Breast epithelium (tissue), 4 donors: Measurements from ENCODE around the gene CREB3L2. TPM values are rescaled to one million over a fixed set of nuclear protein-coding genes. Genes with fewer than 3 reads are reported as not detected.

Source experiments
- DNase-seq, 2 donors: peaks; one replicate each; pipeline ENCODE4 v3.0.0-alpha.2; 2019; ENCODE audit warnings: low spot score in 2 of 2
- H3K27ac ChIP-seq, 2 donors: fragments of 200-600 bp; sonication (generic) in 1 of 2; one replicate each; pipeline ENCODE4 v1.5.1; 2016 to 2019; ENCODE audit warnings: mild to moderate bottlenecking in 1 of 2
- H3K27me3 ChIP-seq, 2 donors: fragments of 200-600 bp; sonication (generic) in 1 of 2; one replicate each; pipeline versions ENCODE4 v1.5.1 to v1.6.0; 2017 to 2019; ENCODE audit warnings: control low read depth in 1 of 2, mild to moderate bottlenecking in 1 of 2
- H3K36me3 ChIP-seq: fragments of 200-600 bp; one replicate; pipeline ENCODE4 v1.5.1; 2019
- H3K4me1 ChIP-seq, 2 donors: fragments of 200-600 bp; sonication (generic); one replicate each; pipeline ENCODE4 v1.5.1; 2016 to 2019; ENCODE audit warnings: control low read depth in 1 of 2
- H3K4me3 ChIP-seq, 3 donors: fragments of 200-600 bp; sonication (generic); 1 replicate in 2 of 3; 2 replicates in 1 of 3; pipeline ENCODE4 v1.5.1; 2016 to 2019; ENCODE audit warnings: mild to moderate bottlenecking in 3 of 3, moderate library complexity in 2 of 3
- H3K9me3 ChIP-seq, 2 donors: fragments of 200-600 bp; sonication (generic) in 1 of 2; one replicate each; pipeline ENCODE4 v1.5.1; 2016 to 2019; ENCODE audit warnings: control low read depth in 1 of 2
- CTCF ChIP-seq, 3 donors: fragments of 450-650 bp; IDR thresholded peaks; one replicate each; pipeline ENCODE4 v1.5.1; 2016 to 2017; ENCODE audit warnings: antibody characterized with exemption in 3 of 3, mild to moderate bottlenecking in 3 of 3, moderate library complexity in 3 of 3
- POLR2A ChIP-seq: fragments of 450-650 bp; IDR thresholded peaks from one replicate; pipeline ENCODE4 v1.6.1; 2016; ENCODE audit warnings: antibody characterized with exemption, mild to moderate bottlenecking, moderate library complexity
- POLR2AphosphoS5 ChIP-seq, 3 donors: sonication (generic); formaldehyde crosslinking; IDR thresholded peaks; one replicate each; pipeline ENCODE4 v1.6.1; 2017; ENCODE audit warnings: antibody characterized with exemption in 3 of 3
- intact Hi-C: fragments of 100-400 bp; cut with DNase I; formaldehyde crosslinking; loops from one replicate; pipeline ENCODE4 v1.15.1; 2023; ENCODE audit warnings: low total_unique reads
- total RNA-seq, 3 donors: library from RNA; depleted of rRNA; stranded (reverse); fragments of >200 nt; gene quantifications; one replicate each; pipeline ENCODE4 v1.1.0, GENCODE V29; 2016

CREB3L2 gene
- total RNA-seq, 3 donors from 2014 or later: 23.0 to 46.5 (median 40.5) TPM

DNA sequence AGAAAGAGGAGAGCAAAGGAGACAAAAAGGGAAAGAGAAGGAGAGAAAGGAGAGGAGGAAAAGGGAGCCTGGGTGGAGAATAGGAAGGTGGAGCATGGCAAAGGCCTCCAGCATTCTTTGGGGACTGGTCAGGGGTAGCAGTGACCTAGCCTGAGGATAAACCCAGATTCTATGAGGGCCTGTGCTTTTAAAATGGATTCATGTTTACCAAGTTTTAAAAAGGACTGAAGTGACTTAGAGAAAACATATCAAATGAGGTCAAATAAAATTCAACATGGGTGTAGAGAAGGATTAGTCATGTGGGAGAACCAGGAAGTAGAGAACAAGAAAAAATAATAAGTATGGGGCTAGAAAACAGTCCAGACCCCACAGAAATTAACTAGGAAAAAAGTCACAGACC lies 20.7 kb downstream of the CREB3L2 start:
- no peaks in the 10 kb centered on the region for H3K27me3 ChIP-seq
- no peaks in the 10 kb centered on the region for H3K36me3 ChIP-seq
- TF ChIP-seq POLR2AphosphoS5 (IDR thresholded peaks at IDR 0.05): no peak
- TF ChIP-seq POLR2A: no peak
- no peak for TF ChIP-seq CTCF (IDR thresholded peaks at IDR 0.05)
- no peak overlapping the region for H3K4me3 ChIP-seq
- peaks cover 30 to 37% of the 10 kb centered on the region in 2 donors for H3K4me1 ChIP-seq
- peak overlapping the region; percentile 83 to 90 for H3K27ac ChIP-seq
- no peak for DNase-seq
- intact Hi-C loops: no loop called here
- H3K9me3 ChIP-seq: no peaks in the 10 kb centered on the region

DNA sequence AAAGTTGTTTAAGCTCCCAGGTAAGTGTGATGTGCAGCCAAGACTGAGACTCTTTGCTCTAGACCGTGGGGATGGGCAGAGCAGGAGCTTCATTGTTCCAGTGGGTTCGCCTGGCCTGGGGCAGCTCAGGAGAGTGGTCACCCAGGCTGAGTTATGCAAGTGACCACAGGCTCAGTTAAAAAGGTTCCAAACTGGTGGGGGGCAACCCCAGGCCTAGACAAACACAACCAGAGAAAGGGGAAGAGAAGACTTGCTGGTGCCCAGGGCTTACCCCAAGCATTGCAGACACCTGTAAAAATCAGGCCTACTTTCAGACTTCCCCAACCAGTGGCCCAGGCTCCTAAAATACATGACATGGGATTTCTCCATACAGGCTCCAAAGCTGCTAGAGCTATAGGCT lies 21.6 kb downstream of the CREB3L2 start:
- H3K9me3 ChIP-seq: no peaks in the 10 kb centered on the region
- H3K4me1 ChIP-seq: peaks cover 27 to 29% of the 10 kb centered on the region in 2 donors
- no peaks in the 10 kb centered on the region for H3K27me3 ChIP-seq
- no peaks in the 10 kb centered on the region for H3K36me3 ChIP-seq
- intact Hi-C loops: no loop called here
- H3K4me3 ChIP-seq: no peak overlapping the region
- no peak for TF ChIP-seq POLR2A
- TF ChIP-seq CTCF (IDR thresholded peaks at IDR 0.05): no peak
- TF ChIP-seq POLR2AphosphoS5 (IDR thresholded peaks at IDR 0.05): no peak
- no peak for DNase-seq
- H3K27ac ChIP-seq: peak overlapping the region; percentile 83 to 90

DNA sequence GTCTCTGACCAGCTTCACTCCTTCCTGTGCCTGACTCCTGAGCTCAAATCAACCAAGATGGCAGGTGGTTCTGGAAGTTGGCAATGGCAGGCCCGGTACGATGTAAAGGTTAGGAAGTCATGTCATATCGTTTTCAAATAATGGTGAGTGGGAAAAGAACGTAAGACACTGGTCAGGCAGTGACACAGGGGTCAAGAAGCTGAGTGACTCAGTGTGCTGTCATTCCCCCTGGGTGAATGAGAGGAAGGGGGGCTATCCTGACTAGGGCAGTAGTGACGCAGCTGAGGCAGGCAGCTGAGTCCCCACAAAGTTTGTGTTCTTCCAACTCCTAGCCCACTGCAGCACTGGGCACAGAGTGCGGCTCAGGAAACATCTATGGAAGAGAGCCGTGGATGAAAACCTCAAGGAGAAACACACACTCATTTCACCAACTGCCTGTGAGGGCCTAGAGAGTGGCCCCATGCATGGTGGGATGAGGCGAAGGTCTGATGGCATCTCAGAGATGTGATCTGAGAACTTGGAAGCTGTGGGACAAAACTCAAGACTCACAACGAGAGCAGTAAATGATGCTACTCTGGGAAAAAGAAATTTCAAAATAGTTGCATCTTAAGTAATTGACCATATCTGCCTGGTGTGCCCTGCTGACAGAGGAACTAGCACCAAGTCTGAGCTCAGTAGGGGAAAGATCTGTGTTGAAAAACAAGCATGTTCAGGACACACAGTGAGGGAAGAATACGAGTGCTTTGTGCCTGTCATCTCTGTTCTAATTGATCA lies 23.2 kb downstream of the CREB3L2 start:
- intact Hi-C loops: no loop called here
- no peak for DNase-seq
- Histone ChIP-seq H3K4me1 (peaks cover 15 to 30% of the 10 kb centered on the region in 2 donors), H3K9me3 (no peaks in the 10 kb centered on the region), H3K27me3 (no peaks in the 10 kb centered on the region), H3K27ac (peak overlapping the region; percentile 83 to 90), H3K36me3 (no peaks in the 10 kb centered on the region), H3K4me3 (no peak overlapping the region)
- TF ChIP-seq POLR2A (no peak), POLR2AphosphoS5 (IDR thresholded peaks at IDR 0.05) (peak in 2 of 3 donors; percentile 50 to 86), CTCF (IDR thresholded peaks at IDR 0.05) (no peak)

DNA sequence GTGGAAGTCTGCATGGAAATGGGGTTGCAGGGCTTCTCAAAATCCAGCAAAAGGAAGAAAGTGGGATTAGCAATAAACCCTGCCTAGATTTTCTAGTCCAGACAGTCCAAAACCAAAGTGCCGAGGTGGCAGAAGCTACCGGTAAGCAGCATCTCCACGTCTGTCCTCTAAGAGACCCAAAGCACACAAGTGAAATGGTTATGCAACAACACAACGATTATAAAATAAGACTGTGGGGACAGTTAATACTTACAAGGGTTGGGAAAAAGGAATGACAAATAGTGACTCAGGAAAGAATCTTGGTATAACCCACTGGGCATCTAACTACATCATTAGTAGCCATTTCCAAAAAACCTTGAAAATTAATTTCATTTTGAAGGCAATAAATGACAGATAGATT lies 24.7 kb downstream of the CREB3L2 start:
- TF ChIP-seq CTCF (IDR thresholded peaks at IDR 0.05) (no peak), POLR2A (no peak), POLR2AphosphoS5 (IDR thresholded peaks at IDR 0.05) (no peak)
- Histone ChIP-seq H3K4me3 (no peak overlapping the region), H3K27ac (peak overlapping the region; percentile 64 to 83), H3K36me3 (no peaks in the 10 kb centered on the region), H3K27me3 (no peaks in the 10 kb centered on the region), H3K9me3 (no peaks in the 10 kb centered on the region), H3K4me1 (peaks cover 12 to 23% of the 10 kb centered on the region in 2 donors)
- DNase-seq: no peak
- intact Hi-C loops: no loop called here

- no peak for TF ChIP-seq POLR2AphosphoS5 (IDR thresholded peaks at IDR 0.05)
- no peak for TF ChIP-seq CTCF (IDR thresholded peaks at IDR 0.05)
- no peak for TF ChIP-seq POLR2A
- no peak for DNase-seq
- Histone ChIP-seq H3K27ac (peak overlapping the region; percentile 64 to 83), H3K4me3 (no peak overlapping the region), H3K27me3 (no peaks in the 10 kb centered on the region), H3K9me3 (no peaks in the 10 kb centered on the region), H3K36me3 (no peaks in the 10 kb centered on the region), H3K4me1 (peaks cover 12 to 23% of the 10 kb centered on the region in 2 donors)
- intact Hi-C loops: no loop called here
Observed at GRCh38 chr7:137976696-137977095, 25.2 kb downstream of the CREB3L2 start.
